Effector memory CD4-positive, alpha-beta T cell (primary cell): ENCODE results near the gene TUT4.

Experiments used
- DNase-seq, 3 donors: peaks; one replicate each; pipeline ENCODE4 v3.0.0-alpha.2; 2020
- H3K27ac ChIP-seq: 2 replicates; pipeline ENCODE4 v1.7.0; 2013; ENCODE audit warnings: mild to moderate bottlenecking, low read length, moderate library complexity; ENCODE audit not compliant: insufficient read depth, poor library complexity, severe bottlenecking
- H3K27me3 ChIP-seq: replicated peaks from 2 replicates; pipeline ENCODE4 v1.7.0; 2013; ENCODE audit warnings: mild to moderate bottlenecking, low read length; ENCODE audit not compliant: insufficient read depth, control insufficient read depth, poor library complexity, severe bottlenecking
- H3K36me3 ChIP-seq: 2 replicates; pipeline ENCODE4 v1.7.0; 2013; ENCODE audit warnings: mild to moderate bottlenecking, low read length, moderate library complexity; ENCODE audit not compliant: control insufficient read depth, insufficient read depth
- H3K4me1 ChIP-seq: 2 replicates; pipeline ENCODE4 v1.7.0; 2013; ENCODE audit warnings: low read length, mild to moderate bottlenecking; ENCODE audit not compliant: control insufficient read depth, insufficient read depth, poor library complexity, severe bottlenecking
- H3K4me3 ChIP-seq: 2 replicates; pipeline ENCODE4 v1.7.0; 2013; ENCODE audit warnings: low read length, low read depth, mild to moderate bottlenecking; ENCODE audit not compliant: insufficient read depth, poor library complexity, severe bottlenecking
- H3K9me3 ChIP-seq: 2 replicates; pipeline ENCODE4 v1.7.0; 2013; ENCODE audit warnings: mild to moderate bottlenecking, low read length, moderate library complexity; ENCODE audit not compliant: control insufficient read depth

Gene TUT4

DNA sequence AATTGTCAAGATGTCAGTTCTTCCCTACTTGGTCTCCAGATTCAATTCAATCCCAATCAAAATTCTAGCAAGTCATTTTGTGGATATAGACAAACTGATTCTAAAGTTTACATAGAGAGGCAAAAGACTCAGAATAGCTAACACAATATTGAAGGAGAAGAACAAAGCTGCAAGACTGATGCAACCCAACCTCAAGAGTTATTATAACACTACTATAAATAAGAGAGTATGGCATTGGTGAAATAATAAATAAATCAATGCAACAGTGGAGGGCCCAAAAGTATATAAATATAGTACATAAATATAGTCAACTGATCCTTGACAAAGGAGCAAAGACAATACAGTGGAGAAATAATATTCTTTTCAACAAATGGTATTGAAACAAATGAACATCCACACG, 98.8 kb downstream of the TUT4 start:
- peaks cover 5% of the 10 kb centered on the region for H3K36me3 ChIP-seq
- H3K27ac ChIP-seq: no peak overlapping the region
- no peak for DNase-seq
- H3K4me1 ChIP-seq: no peaks in the 10 kb centered on the region
- H3K27me3 ChIP-seq: no peaks in the 10 kb centered on the region
- no peak overlapping the region for H3K4me3 ChIP-seq
- H3K9me3 ChIP-seq: no peaks in the 10 kb centered on the region

DNA sequence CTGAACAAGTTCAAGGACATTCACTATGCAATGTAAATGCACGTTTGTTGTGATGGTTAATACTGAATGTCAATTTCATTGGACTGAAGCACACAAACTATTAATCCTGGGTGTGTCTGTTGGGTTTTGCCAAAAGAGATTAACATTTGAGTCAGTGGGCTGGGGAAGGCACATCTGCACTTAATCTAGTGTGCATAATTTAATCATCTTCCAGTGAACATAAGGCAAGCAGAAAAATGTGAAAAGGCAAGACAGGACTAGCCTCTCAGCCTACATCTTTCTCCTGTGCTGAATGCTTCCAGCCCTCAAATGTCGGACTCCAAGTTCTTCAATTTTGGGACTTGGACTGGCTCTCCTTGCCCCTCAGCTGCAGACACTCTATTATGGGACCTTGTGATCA, 108.4 kb downstream of the TUT4 start:
- no peaks in the 10 kb centered on the region for H3K9me3 ChIP-seq
- no peaks in the 10 kb centered on the region for H3K4me1 ChIP-seq
- H3K27me3 ChIP-seq: no peaks in the 10 kb centered on the region
- no peak overlapping the region for H3K27ac ChIP-seq
- H3K4me3 ChIP-seq: no peak overlapping the region
- no peak for DNase-seq
- H3K36me3 ChIP-seq: peaks cover 44% of the 10 kb centered on the region

DNA sequence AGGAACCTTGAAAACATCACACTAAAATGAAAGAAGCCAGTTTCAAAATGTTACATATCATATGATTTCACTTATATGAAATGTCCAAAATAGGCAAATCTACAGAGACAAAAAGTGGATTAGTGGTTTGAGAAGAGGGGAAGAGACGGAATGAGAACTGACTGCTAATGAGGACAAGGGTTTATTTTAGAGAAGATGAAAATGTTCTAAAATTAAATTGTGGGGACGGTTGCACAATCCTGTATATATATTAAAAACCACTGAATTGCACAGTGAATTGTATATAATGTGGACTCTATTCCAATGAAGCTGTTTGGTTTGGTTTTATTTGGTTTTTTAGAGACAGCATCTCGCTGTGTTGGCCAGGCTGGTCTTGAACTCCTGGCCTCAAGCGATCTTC, 112.9 kb downstream of the TUT4 start:
- Histone ChIP-seq H3K36me3 (peaks cover 39% of the 10 kb centered on the region), H3K4me1 (no peaks in the 10 kb centered on the region), H3K4me3 (no peak overlapping the region), H3K9me3 (no peaks in the 10 kb centered on the region), H3K27ac (no peak overlapping the region), H3K27me3 (no peaks in the 10 kb centered on the region)
- DNase-seq: no peak

DNA sequence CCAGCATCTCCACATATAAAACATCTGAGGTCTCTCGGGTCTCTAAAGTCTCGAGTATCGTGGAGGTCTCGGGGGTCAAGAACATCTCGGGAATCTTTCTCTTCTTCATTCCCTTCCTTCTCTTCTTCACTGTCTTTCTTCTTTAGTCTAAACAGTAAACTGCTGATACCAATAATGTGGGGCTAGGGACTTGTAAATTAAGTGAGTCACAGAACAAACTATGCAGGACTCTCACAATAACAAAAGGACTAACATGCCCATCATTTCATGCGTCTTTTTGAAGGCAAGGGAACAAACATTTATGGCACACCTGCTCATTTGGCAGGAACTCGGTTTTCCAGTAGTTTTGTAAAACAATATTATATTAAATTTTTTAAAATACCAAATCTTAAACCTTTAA, 116.1 kb downstream of the TUT4 start:
- no peaks in the 10 kb centered on the region for H3K4me1 ChIP-seq
- no peaks in the 10 kb centered on the region for H3K9me3 ChIP-seq
- peaks cover 49% of the 10 kb centered on the region for H3K36me3 ChIP-seq
- no peak overlapping the region for H3K4me3 ChIP-seq
- no peak for DNase-seq
- no peaks in the 10 kb centered on the region for H3K27me3 ChIP-seq
- no peak overlapping the region for H3K27ac ChIP-seq

DNA sequence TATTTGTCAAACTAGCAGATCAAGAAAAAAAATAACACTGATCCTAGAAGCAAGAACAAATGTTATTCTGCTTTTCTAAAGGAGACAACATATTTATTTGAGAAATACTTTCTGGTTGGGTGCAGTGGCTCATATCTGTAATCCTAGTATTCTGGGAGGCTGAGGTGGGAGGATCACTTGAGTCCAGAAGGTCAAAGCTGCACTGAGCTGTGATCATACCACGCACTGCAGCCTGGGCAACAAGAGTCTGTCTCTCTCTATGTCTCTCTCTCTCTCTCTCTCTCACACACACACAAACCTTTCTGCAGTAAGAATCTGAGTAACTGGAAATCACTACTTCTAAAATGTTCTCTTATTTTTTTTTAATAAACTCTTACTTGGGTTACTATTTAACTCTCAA, 117.2 kb downstream of the TUT4 start:
- no peaks in the 10 kb centered on the region for H3K27me3 ChIP-seq
- no peaks in the 10 kb centered on the region for H3K4me1 ChIP-seq
- DNase-seq: no peak
- no peaks in the 10 kb centered on the region for H3K9me3 ChIP-seq
- no peak overlapping the region for H3K27ac ChIP-seq
- H3K4me3 ChIP-seq: no peak overlapping the region
- H3K36me3 ChIP-seq: peaks cover 50% of the 10 kb centered on the region

DNA sequence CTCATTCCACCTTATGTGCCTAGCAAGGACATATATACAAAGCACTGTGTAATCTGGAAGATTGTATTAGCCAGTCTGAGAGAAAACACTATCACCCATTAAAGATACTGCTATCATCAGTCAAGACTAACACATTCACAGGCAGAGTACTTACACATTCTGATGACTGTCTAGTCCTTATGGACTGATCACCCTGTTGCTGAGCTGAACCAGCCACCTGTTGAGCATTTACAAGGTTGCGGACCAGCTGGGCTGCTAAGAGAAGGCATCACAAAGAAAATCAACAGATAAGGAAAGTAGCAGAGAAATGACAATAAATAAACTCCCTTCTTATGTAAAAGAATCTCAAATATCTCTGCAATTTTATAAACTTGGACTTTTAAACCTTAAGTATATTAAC, 117.7 kb downstream of the TUT4 start:
- H3K4me3 ChIP-seq: no peak overlapping the region
- peaks cover 54% of the 10 kb centered on the region for H3K36me3 ChIP-seq
- H3K9me3 ChIP-seq: no peaks in the 10 kb centered on the region
- H3K4me1 ChIP-seq: no peaks in the 10 kb centered on the region
- no peaks in the 10 kb centered on the region for H3K27me3 ChIP-seq
- no peak for DNase-seq
- no peak overlapping the region for H3K27ac ChIP-seq

DNA sequence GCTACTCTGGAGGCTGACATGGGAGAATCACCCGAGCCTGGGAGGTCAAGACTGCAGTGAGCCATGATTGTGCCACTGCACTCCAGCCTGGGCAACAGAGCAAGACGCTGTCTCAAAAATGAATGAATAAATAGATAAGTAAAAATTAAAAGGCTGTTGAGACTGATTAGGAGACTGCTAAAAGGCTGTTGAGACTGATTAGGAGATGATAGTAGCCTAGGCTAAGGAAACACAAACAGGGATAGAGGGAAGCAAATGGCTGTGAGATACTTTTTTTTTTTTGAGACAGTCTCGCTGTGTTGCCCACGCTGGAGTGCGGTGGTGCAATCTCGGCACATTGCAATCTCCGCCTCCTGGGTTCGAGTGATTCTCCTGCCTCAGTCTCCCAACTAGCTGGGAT, 120.1 kb downstream of the TUT4 start:
- Histone ChIP-seq H3K27ac (no peak overlapping the region), H3K36me3 (peaks cover 56% of the 10 kb centered on the region), H3K4me1 (no peaks in the 10 kb centered on the region), H3K27me3 (no peaks in the 10 kb centered on the region), H3K9me3 (no peaks in the 10 kb centered on the region), H3K4me3 (no peak overlapping the region)
- no peak for DNase-seq

DNA sequence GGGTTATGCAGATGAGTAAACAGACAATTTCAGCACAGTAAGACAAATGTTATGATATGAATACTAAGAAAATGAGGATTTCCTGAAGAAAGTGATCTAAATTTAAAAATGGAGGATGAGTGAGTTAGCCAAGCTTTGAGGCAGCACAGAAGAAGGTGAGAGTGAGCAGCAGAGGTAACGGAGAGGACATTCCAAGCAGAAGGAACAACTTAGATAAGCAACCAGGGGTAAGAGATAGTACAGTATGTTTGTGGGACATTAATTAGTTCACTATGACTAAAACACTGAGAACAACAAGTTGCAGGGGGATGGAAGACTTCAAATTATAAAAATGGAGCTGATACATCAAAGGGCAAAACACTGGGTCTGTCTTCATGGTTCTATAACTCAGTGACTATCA, 125.7 kb downstream of the TUT4 start:
- peaks cover 18% of the 10 kb centered on the region for H3K36me3 ChIP-seq
- no peak overlapping the region for H3K27ac ChIP-seq
- no peaks in the 10 kb centered on the region for H3K27me3 ChIP-seq
- no peak for DNase-seq
- no peak overlapping the region for H3K4me3 ChIP-seq
- peaks cover 22% of the 10 kb centered on the region for H3K4me1 ChIP-seq
- no peaks in the 10 kb centered on the region for H3K9me3 ChIP-seq

DNA sequence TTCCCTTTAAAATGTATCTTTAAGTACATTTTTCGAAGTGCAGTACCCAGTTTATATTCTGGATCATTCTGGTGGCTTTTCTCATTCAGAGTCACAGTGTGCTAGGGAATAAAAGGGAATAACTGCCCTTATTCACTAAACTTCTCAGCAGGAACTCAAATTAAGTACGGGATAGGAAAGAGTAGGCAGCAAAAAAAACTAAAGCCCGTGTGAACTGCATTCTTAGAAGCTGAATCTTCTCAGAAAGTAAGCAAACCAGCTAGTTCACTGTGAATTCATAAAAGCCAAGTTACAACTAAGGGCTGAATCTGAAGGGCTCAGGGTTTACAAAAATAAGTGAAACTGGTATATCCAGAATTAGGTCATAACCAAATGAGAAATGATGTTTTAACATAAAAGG, 126.5 kb downstream of the TUT4 start:
- H3K36me3 ChIP-seq: peaks cover 11% of the 10 kb centered on the region
- no peak overlapping the region for H3K4me3 ChIP-seq
- no peak overlapping the region for H3K27ac ChIP-seq
- H3K9me3 ChIP-seq: no peaks in the 10 kb centered on the region
- H3K4me1 ChIP-seq: peaks cover 22% of the 10 kb centered on the region
- DNase-seq: no peak
- no peaks in the 10 kb centered on the region for H3K27me3 ChIP-seq

DNA sequence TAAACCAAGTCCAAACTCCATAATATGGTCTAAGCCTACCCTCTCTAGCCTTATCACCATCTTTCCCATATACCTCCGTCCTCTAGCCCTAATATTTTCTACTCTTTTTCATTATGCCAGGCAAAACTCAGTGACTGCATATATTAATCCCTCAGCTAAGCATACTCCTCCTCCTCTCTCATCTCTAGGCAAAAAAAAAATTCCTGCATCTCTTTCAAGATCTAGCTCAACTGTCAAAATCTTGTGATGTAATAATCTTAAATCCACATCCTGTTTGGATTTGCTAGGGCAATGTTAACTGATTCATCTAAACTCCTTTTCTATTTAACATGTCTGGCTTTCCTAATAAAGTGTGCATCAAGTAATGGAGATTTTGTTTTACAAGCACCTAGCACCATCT, 128.1 kb downstream of the TUT4 start:
- DNase-seq: no peak
- Histone ChIP-seq H3K9me3 (no peaks in the 10 kb centered on the region), H3K4me1 (peaks cover 22% of the 10 kb centered on the region), H3K36me3 (no peaks in the 10 kb centered on the region), H3K27me3 (no peaks in the 10 kb centered on the region), H3K27ac (peak overlapping the region; percentile 69), H3K4me3 (no peak overlapping the region)

DNA sequence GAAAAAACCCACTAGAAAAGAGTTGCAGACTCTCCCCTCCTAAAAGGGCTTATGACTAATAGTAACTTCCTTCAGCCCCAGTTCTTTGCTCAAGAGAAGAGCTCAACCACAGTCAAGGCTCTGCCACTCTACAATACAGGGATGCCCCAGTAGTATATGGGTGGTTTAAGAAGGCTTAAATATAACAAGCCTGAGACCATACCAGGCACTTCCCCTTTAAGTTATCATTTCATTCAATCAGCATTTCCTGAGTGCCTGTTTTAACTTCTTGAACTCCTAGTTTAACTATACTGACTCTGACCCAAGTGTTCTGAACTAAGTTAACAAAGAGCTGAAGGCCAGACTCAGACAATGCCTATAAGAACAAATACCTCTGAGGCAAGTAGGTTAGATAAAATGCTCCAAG, 128.7 kb downstream of the TUT4 start:
- H3K9me3 ChIP-seq: no peaks in the 10 kb centered on the region

More for the DNA sequence above, 128.7 kb downstream of the TUT4 start:
- Histone ChIP-seq H3K27ac (peak overlapping the region; percentile 69), H3K36me3 (no peaks in the 10 kb centered on the region), H3K4me3 (no peak overlapping the region), H3K27me3 (no peaks in the 10 kb centered on the region), H3K4me1 (peaks cover 22% of the 10 kb centered on the region)
- peak; percentile 16 to 31 (median 18) for DNase-seq
